Keratinocyte (primary cell): ENCODE measurements around the gene MMP24. TPM values are rescaled to one million over a fixed set of nuclear protein-coding genes. Genes with fewer than 3 reads are reported as not detected.
A peak's percentile ranks its signal among the peaks of the same experiment; 100 is the strongest.

Experiments used
- DNase-seq: peaks from one replicate; pipeline ENCODE4 v3.0.0-alpha.2; 2011; ENCODE audit warnings: low read depth, missing footprints, low spot score
- FAIRE-seq: peaks from 2 replicates; lab custom pipeline; 2011; peaks lifted over from hg19 to GRCh38; lab: Jason Lieb, UNC
- H2AFZ ChIP-seq: 2 replicates; pipeline ENCODE4 v1.6.0; 2012; ENCODE audit warnings: low read length, control low read depth, inconsistent platforms; ENCODE audit not compliant: control insufficient read depth
- H3K27ac ChIP-seq: 2 replicates; pipeline ENCODE4 v1.5.1; 2011; ENCODE audit warnings: low read length; ENCODE audit not compliant: control insufficient read depth, insufficient read depth
- H3K27me3 ChIP-seq: 3 replicates; pipeline ENCODE4 v1.6.0; 2011; ENCODE audit warnings: low read length; ENCODE audit not compliant: control insufficient read depth, insufficient read depth; ENCODE audit errors: extremely low read depth
- H3K36me3 ChIP-seq, 2 experiments: 2 replicates in 1 of 2; 3 replicates in 1 of 2; pipeline ENCODE4 v1.5.1; 2011; ENCODE audit warnings: low read length in 2 of 2, mild to moderate bottlenecking in 1 of 2; ENCODE audit not compliant: control insufficient read depth in 2 of 2, insufficient read depth in 2 of 2; ENCODE audit errors: extremely low read depth in 1 of 2
- H3K4me1 ChIP-seq: 3 replicates; pipeline ENCODE4 v1.5.1; 2011; ENCODE audit warnings: low read length; ENCODE audit not compliant: control insufficient read depth, insufficient read depth; ENCODE audit errors: extremely low read depth
- H3K4me2 ChIP-seq: 3 replicates; pipeline ENCODE4 v1.6.0; 2011; ENCODE audit warnings: low read depth, low read length; ENCODE audit not compliant: control insufficient read depth, insufficient read depth; ENCODE audit errors: extremely low read depth
- H3K4me3 ChIP-seq, 3 experiments: fragments of 200-600 bp in 1 of 3; sonication (generic) in 1 of 3; 2 replicates in 2 of 3; 3 replicates in 1 of 3; pipeline ENCODE4 v1.5.1; 2011 to 2016; ENCODE audit warnings: low read length in 3 of 3, mild to moderate bottlenecking in 3 of 3, control low read depth in 2 of 3, inconsistent platforms in 1 of 3, low read depth in 1 of 3, mixed read lengths in 1 of 3, mixed run types in 1 of 3, moderate library complexity in 1 of 3; ENCODE audit not compliant: control insufficient read depth in 2 of 3, insufficient read depth in 2 of 3; ENCODE audit errors: extremely low read depth in 1 of 3
- H3K79me2 ChIP-seq: 2 replicates; pipeline ENCODE4 v1.6.0; 2012; ENCODE audit warnings: low read length; ENCODE audit not compliant: control insufficient read depth, insufficient read depth
- H3K9ac ChIP-seq: 3 replicates; pipeline ENCODE4 v1.6.0; 2011; ENCODE audit warnings: low read length; ENCODE audit not compliant: control insufficient read depth, insufficient read depth; ENCODE audit errors: extremely low read depth
- H3K9me1 ChIP-seq: 3 replicates; pipeline ENCODE4 v1.6.0; 2011; ENCODE audit warnings: low read length; ENCODE audit not compliant: control insufficient read depth, insufficient read depth; ENCODE audit errors: extremely low read depth
- H3K9me3 ChIP-seq: 2 replicates; pipeline ENCODE4 v1.5.1; 2012; ENCODE audit warnings: low read depth, low read length; ENCODE audit not compliant: control insufficient read depth
- H4K20me1 ChIP-seq: 3 replicates; pipeline ENCODE4 v1.6.0; 2011; ENCODE audit warnings: low read length; ENCODE audit not compliant: control insufficient read depth, insufficient read depth; ENCODE audit errors: extremely low read depth
- CTCF ChIP-seq, 3 experiments: IDR thresholded peaks in 1 of 3; conservative IDR thresholded peaks in 1 of 3; optimal IDR thresholded peaks in 1 of 3; 2 replicates in 2 of 3; 3 replicates in 1 of 3; pipeline versions ENCODE3 to v1.5.1; 2011; ENCODE audit warnings: low read length in 3 of 3, mild to moderate bottlenecking in 3 of 3, moderate library complexity in 2 of 3, control low read depth in 1 of 3, inconsistent platforms in 1 of 3; ENCODE audit not compliant: insufficient read depth in 2 of 3; ENCODE audit errors: extremely low read depth in 1 of 3
- EZH2 ChIP-seq: IDR thresholded peaks from one replicate; pipeline ENCODE4 v1.6.1; 2012; ENCODE audit warnings: inconsistent platforms, mild to moderate bottlenecking, low read length, moderate library complexity
- dilution Hi-C: fragments of 300-500 bp; cut with MboI; formaldehyde crosslinking; loops from one replicate; pipeline ENCODE4 v1.7.0; 2020; ENCODE audit warnings: low sequenced_read_pairs; ENCODE audit not compliant: extremely low pct_ligation_motif_present
- polyA plus RNA-seq, 5 experiments: library from polyadenylated mRNA; depleted of rRNA in 3 of 5; stranded (reverse) in 3 of 5; stranded (forward) in 1 of 5; unstranded in 1 of 5; fragments of >200 nt; gene quantifications; 1 replicate in 1 of 5; 2 replicates in 3 of 5; 3 replicates in 1 of 5; pipeline versions ENCODE4 v1.2.1 to v1.2.3, GENCODE V29; 2011 to 2012; ENCODE audit warnings: missing spikeins in 2 of 5, low read depth in 1 of 5, low replicate concordance in 1 of 5

The MMP24 gene
- polyA plus RNA-seq, 1 donor (not counting 4 experiments of a cell fraction or from before 2014, with no cell fraction given), result not detected

DNA sequence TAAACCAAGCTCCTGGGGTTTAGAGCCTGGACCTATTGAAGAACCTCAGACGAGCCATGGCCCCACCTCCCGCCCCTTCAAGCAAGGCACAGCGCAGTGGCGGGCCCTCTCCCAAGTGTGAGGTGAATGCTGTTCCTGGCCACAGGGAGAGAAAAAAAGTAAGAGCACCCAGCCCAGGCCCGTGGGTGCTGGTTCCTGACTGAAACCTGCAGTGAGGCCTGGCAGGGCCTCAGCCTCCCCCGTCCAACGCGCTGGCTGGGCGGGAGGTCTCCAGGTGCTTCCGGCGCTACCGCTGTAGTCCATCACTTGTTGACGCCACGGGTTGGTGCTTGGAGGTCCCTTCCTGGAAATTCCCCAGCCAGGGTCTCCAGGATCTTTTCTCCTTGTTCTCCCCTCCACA, 71.2 kb downstream of the MMP24 start:
- Histone ChIP-seq H3K4me2 (no peak overlapping the region), H3K27ac (no peak overlapping the region), H3K4me3 (no peak overlapping the region), H3K27me3 (no peaks in the 10 kb centered on the region), H3K36me3 (no peaks in the 10 kb centered on the region), H2AFZ (no peak overlapping the region), H3K9ac (no peak overlapping the region), H3K79me2 (no peaks in the 10 kb centered on the region), H3K9me3 (no peaks in the 10 kb centered on the region), H3K4me1 (peaks cover 13% of the 10 kb centered on the region), H4K20me1 (no peaks in the 10 kb centered on the region), H3K9me1 (no peaks in the 10 kb centered on the region)
- dilution Hi-C loops, result no loop called here
- DNase-seq, result no peak
- no peak for FAIRE-seq
- TF ChIP-seq CTCF (optimal IDR thresholded peaks at IDR 0.05 in 1 of 3, IDR thresholded peaks at IDR 0.05 in 1 of 3, conservative IDR thresholded peaks at IDR 0.05 in 1 of 3; ENCODE audit: extremely low read depth in 1 of 3, insufficient read depth in 2 of 3, low read length in 3 of 3) (no peak), EZH2 (no peak)

DNA sequence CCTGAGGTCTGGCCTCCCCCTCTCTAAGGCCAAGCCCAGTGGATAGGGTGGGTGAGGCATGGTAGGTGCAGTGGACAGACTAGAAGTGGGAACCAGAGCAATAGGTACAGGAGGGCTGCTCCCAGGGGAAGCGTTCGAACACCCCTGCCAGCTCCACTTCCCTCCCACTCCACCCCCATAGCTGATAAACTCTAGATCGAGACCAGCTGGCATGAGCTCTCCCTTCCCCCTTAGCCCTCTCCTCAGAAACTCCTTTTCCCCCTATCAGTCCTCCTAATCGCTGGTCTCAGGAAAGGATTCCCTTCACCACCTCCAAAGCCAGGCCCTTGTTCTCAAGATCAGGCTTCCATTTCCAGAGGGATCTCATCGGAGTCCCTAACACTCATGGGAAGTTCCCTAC, 71.8 kb downstream of the MMP24 start:
- Histone ChIP-seq H3K4me3 (no peak overlapping the region), H3K36me3 (peaks cover 0 to 1% of the 10 kb centered on the region in 2 experiments), H3K79me2 (no peaks in the 10 kb centered on the region), H3K4me2 (no peak overlapping the region), H3K27ac (no peak overlapping the region), H4K20me1 (no peaks in the 10 kb centered on the region), H3K4me1 (peaks cover 18% of the 10 kb centered on the region), H2AFZ (no peak overlapping the region), H3K9ac (no peak overlapping the region), H3K9me1 (no peaks in the 10 kb centered on the region), H3K9me3 (no peaks in the 10 kb centered on the region), H3K27me3 (no peaks in the 10 kb centered on the region)
- dilution Hi-C loops, result no loop called here
- TF ChIP-seq EZH2, result no peak
- no peak for TF ChIP-seq CTCF (optimal IDR thresholded peaks at IDR 0.05 in 1 of 3, IDR thresholded peaks at IDR 0.05 in 1 of 3, conservative IDR thresholded peaks at IDR 0.05 in 1 of 3; ENCODE audit: extremely low read depth in 1 of 3, insufficient read depth in 2 of 3, low read length in 3 of 3)
- peak; percentile 41 for FAIRE-seq
- no peak for DNase-seq
